Endothelial cell of umbilical vein (primary cell): ENCODE measurements around the gene NDUFA13. TPM values are rescaled to one million over a fixed set of nuclear protein-coding genes. Genes with fewer than 3 reads are reported as not detected.

ENCODE experiments used
- BruUV-seq: library from RNA; stranded (reverse); fragments of 400-500 nt; replicated peaks from 2 replicates; lab custom pipeline; 2021; lab: Mats Ljungman, UMichigan
- CTCF ChIA-PET: fragments of 300-600, 350-600 bp; sonication (Branson Sonifier 250); formaldehyde crosslinking; loops from one replicate; lab custom pipeline; 2021; ENCODE audit warnings: antibody characterized with exemption, inconsistent platforms; lab: Charles Lee
- POLR2A ChIA-PET: fragments of 300-600, 350-600 bp; sonication (Branson Sonifier 250); formaldehyde crosslinking; loops from one replicate; lab custom pipeline; 2021; ENCODE audit warnings: antibody characterized with exemption, inconsistent platforms; lab: Charles Lee
- DNase-seq: peaks from one replicate; pipeline ENCODE4 v3.0.0-alpha.2; 2011; ENCODE audit warnings: low read depth, low spot score
- FAIRE-seq: peaks from 2 replicates; lab custom pipeline; 2011; peaks lifted over from hg19 to GRCh38; lab: Jason Lieb, UNC
- H2AFZ ChIP-seq: 2 replicates; pipeline ENCODE4 v1.6.0; 2012; ENCODE audit warnings: low read depth, low read length, control low read depth, inconsistent platforms
- H3K27ac ChIP-seq: 2 replicates; pipeline ENCODE4 v1.5.1; 2011; ENCODE audit warnings: low read depth, mild to moderate bottlenecking, control low read depth, low read length, moderate library complexity; ENCODE audit not compliant: insufficient read depth
- H3K27me3 ChIP-seq, 2 experiments: 2 replicates each; pipeline versions ENCODE4 v1.6.0 to v1.6.1; 2011; ENCODE audit warnings: low read length in 2 of 2, mixed read lengths in 1 of 2; ENCODE audit not compliant: control insufficient read depth in 2 of 2, insufficient read depth in 2 of 2
- H3K36me3 ChIP-seq, 2 experiments: 2 replicates in 1 of 2; 3 replicates in 1 of 2; pipeline ENCODE4 v1.5.1; 2011; ENCODE audit warnings: low read length in 2 of 2, mild to moderate bottlenecking in 1 of 2, moderate library complexity in 1 of 2; ENCODE audit not compliant: control insufficient read depth in 2 of 2, insufficient read depth in 2 of 2; ENCODE audit errors: extremely low read depth in 1 of 2
- H3K4me1 ChIP-seq: 3 replicates; pipeline ENCODE4 v1.5.1; 2011; ENCODE audit warnings: mild to moderate bottlenecking, low read length; ENCODE audit not compliant: control insufficient read depth, insufficient read depth; ENCODE audit errors: extremely low read depth
- H3K4me2 ChIP-seq: 2 replicates; pipeline ENCODE4 v1.6.1; 2011; ENCODE audit warnings: low read length, control low read depth, mixed read lengths; ENCODE audit not compliant: insufficient read depth
- H3K4me3 ChIP-seq, 3 experiments: fragments of 200-600 bp in 1 of 3; sonication (generic), shearing (Covaris generic) in 1 of 3; replicated peaks in 1 of 3; 2 replicates each; pipeline ENCODE4 v1.5.1; 2011 to 2016; ENCODE audit warnings: control low read depth in 3 of 3, low read length in 3 of 3, mild to moderate bottlenecking in 2 of 3, inconsistent platforms in 1 of 3, low read depth in 1 of 3, moderate library complexity in 1 of 3; ENCODE audit not compliant: insufficient read depth in 1 of 3
- H3K79me2 ChIP-seq: 2 replicates; pipeline ENCODE4 v1.6.0; 2012; ENCODE audit warnings: low read length, inconsistent platforms; ENCODE audit not compliant: control insufficient read depth, insufficient read depth
- H3K9ac ChIP-seq: replicated peaks from 2 replicates; pipeline ENCODE3; 2011; ENCODE audit warnings: low read length, control low read depth; ENCODE audit not compliant: insufficient read depth; ENCODE audit errors: extremely low read depth
- H3K9me1 ChIP-seq: replicated peaks from 3 replicates; pipeline ENCODE4 v1.6.0; 2011; ENCODE audit warnings: mild to moderate bottlenecking, low read length; ENCODE audit not compliant: control insufficient read depth, insufficient read depth; ENCODE audit errors: extremely low read depth
- H3K9me3 ChIP-seq: replicated peaks from 2 replicates; pipeline ENCODE4 v1.5.1; 2012; ENCODE audit warnings: low read length, inconsistent platforms; ENCODE audit not compliant: control insufficient read depth, insufficient read depth
- H4K20me1 ChIP-seq: replicated peaks from 2 replicates; pipeline ENCODE3; 2011; ENCODE audit warnings: mild to moderate bottlenecking, low read length; ENCODE audit not compliant: control insufficient read depth, insufficient read depth; ENCODE audit errors: extremely low read depth
- CTCF ChIP-seq, 2 donors: IDR thresholded peaks; 1 replicate in 1 of 2; 2 replicates in 1 of 2; pipeline ENCODE4 v1.5.1; 2011; ENCODE audit warnings: low read length in 2 of 2, mild to moderate bottlenecking in 2 of 2, moderate library complexity in 2 of 2, control low read depth in 1 of 2, inconsistent platforms in 1 of 2, low read depth in 1 of 2; ENCODE audit not compliant: insufficient read depth in 1 of 2; ENCODE audit errors: extremely low read depth in 1 of 2
- FOS ChIP-seq: IDR thresholded peaks from 2 replicates; pipeline ENCODE4 v1.6.1; 2011; ENCODE audit warnings: mild to moderate bottlenecking, low read length, moderate library complexity, borderline replicate concordance; ENCODE audit not compliant: insufficient read depth
- GATA2 ChIP-seq: IDR thresholded peaks from 2 replicates; pipeline ENCODE4 v1.7.0; 2011; ENCODE audit warnings: low read depth, mild to moderate bottlenecking, moderate library complexity, mixed read lengths, low read length; ENCODE audit not compliant: insufficient read length, insufficient read depth
- JUN ChIP-seq: IDR thresholded peaks from 2 replicates; pipeline ENCODE4 v1.6.1; 2011; ENCODE audit warnings: borderline replicate concordance, low read depth; ENCODE audit not compliant: insufficient read length, insufficient read depth
- MYC ChIP-seq: IDR thresholded peaks from one replicate; pipeline ENCODE4 v1.6.1; 2011; ENCODE audit warnings: mild to moderate bottlenecking, low read depth, low read length
- POLR2A ChIP-seq: IDR thresholded peaks from 2 replicates; pipeline ENCODE4 v1.6.1; 2012; ENCODE audit warnings: low read depth, mild to moderate bottlenecking, control low read depth, low read length
- POLR2AphosphoS5 ChIP-seq: IDR thresholded peaks from 2 replicates; pipeline ENCODE4 v1.6.1; 2012; ENCODE audit warnings: low read depth, mild to moderate bottlenecking, control low read depth, low read length, moderate library complexity; ENCODE audit not compliant: insufficient read depth
- dilution Hi-C: fragments of 300-500 bp; cut with MboI; formaldehyde crosslinking; loops from one replicate; pipeline ENCODE4 v1.15.0; 2019; ENCODE audit warnings: low sequenced_read_pairs; ENCODE audit not compliant: extremely low pct_ligation_motif_present
- intact Hi-C: fragments of 100-400 bp; cut with micrococcal nuclease; formaldehyde crosslinking; loops from one replicate; pipeline ENCODE4 v1.10.0; 2022
- polyA plus RNA-seq, 4 experiments: library from polyadenylated mRNA; depleted of rRNA in 3 of 4; stranded (reverse) in 3 of 4; unstranded in 1 of 4; fragments of >200 nt; gene quantifications; 2 replicates each; pipeline versions ENCODE4 v1.2.1 to v1.2.3, GENCODE V29; 2011 to 2012; ENCODE audit warnings: missing spikeins in 1 of 4
- total RNA-seq: library from RNA; stranded (reverse); gene quantifications from 2 replicates; pipeline ENCODE4 v1.2.3, GENCODE V29; 2021

NDUFA13 gene
- total and polyA plus RNA-seq, 2 donors (not counting 3 experiments of a cell fraction or from before 2014, with no cell fraction given): 246 to 799 TPM

DNA sequence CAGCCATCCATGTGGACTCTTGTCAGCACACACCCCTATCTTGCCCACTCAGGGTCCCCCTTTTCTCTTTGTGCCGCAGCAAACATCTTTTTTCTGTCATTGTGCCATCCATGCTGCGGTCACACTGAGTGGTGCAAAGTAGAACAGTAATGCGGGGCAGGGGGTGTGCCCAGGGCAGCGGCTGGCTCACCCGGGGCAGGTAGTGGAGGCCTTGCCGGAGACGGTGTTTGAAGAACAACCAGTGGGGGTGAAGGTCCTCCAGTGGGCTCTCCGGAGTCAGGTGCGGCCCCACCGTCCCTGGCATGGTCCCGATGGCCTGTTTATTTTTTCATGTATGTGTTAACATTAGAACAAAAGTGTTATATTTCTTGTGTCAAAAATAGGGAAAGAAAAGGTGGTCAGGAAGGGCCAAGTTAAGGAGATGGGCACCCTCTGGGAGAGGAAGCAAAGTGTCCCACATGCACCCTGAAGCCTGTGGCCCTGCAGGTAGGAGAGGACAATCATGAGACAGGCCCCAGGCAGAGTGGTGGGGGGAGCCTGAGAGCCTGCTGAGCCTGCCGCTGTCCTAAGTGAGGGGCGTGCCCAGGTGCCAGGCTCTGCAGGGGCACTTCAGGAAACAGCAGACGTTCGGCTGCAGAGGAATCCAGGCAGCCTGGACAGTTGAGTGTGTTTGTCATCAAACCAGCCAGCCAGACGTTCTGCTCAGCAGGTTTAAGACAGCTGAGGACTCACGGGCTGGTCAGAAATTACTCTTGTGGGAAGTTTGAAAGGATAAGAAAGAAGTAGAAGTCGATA is 13.0 kb upstream of the NDUFA13 start:
- H3K4me1 ChIP-seq: no peaks in the 10 kb centered on the region
- intact Hi-C loops (no loop called here), dilution Hi-C loops (no loop called here)
- CTCF ChIA-PET: interaction anchor here (1.5 kb wide), 1 partner anchor 13 kb away, joined by 3 read pairs; no protein-coding TSS in a partner anchor
- H3K27ac ChIP-seq: no peak overlapping the region
- no peaks in the 10 kb centered on the region for H3K27me3 ChIP-seq
- H3K79me2 ChIP-seq: no peaks in the 10 kb centered on the region
- H3K4me3 ChIP-seq: no peak overlapping the region
- peaks cover 22 to 66% of the 10 kb centered on the region in 2 experiments for H3K36me3 ChIP-seq
- no peaks in the 10 kb centered on the region for H4K20me1 ChIP-seq
- H3K9ac ChIP-seq: no peak overlapping the region
- POLR2A ChIA-PET: no interaction called here
- FAIRE-seq (no peak), DNase-seq (no peak)
- no TSS peak for BruUV-seq
- H3K9me1 ChIP-seq: no peaks in the 10 kb centered on the region
- H3K9me3 ChIP-seq: no peaks in the 10 kb centered on the region
- TF ChIP-seq GATA2: no peak
- TF ChIP-seq FOS: no peak
- TF ChIP-seq POLR2AphosphoS5: no peak
- TF ChIP-seq MYC: no peak
- no peak for TF ChIP-seq JUN
- TF ChIP-seq CTCF (IDR thresholded peaks at IDR 0.05; ENCODE audit: extremely low read depth in 1 of 2, insufficient read depth in 1 of 2, low read depth in 1 of 2, low read length in 2 of 2): no peak
- TF ChIP-seq POLR2A: no peak
- H3K4me2 ChIP-seq: no peak overlapping the region
- H2AFZ ChIP-seq: no peak overlapping the region
